ENCODE measurements around the gene QPCT.

QPCT gene

DNA sequence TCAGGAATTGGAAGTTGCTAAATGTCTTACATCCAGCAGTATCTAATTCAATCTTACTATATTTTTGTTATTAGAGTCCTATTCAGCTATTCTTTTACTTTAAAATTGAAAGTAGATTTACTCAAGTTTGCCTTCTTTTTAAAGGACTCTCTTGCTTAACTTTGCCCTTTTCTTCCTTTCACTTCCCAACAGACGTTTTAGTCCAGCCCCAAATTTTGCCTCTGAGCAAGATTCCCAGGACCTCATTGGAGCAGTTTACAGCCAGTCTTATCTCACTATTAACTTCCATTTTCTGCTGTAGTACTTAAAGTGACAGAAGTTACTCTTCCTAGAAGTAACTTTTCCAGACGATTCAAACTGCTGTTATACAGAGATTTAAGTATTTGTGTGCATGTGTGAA lies 18.1 kb upstream of the QPCT start:
- H3K9me3 ChIP-seq (ENCODE audit: severe bottlenecking): peaks cover 4% of the 10 kb centered on the region
- TF ChIP-seq, protein P1, sequence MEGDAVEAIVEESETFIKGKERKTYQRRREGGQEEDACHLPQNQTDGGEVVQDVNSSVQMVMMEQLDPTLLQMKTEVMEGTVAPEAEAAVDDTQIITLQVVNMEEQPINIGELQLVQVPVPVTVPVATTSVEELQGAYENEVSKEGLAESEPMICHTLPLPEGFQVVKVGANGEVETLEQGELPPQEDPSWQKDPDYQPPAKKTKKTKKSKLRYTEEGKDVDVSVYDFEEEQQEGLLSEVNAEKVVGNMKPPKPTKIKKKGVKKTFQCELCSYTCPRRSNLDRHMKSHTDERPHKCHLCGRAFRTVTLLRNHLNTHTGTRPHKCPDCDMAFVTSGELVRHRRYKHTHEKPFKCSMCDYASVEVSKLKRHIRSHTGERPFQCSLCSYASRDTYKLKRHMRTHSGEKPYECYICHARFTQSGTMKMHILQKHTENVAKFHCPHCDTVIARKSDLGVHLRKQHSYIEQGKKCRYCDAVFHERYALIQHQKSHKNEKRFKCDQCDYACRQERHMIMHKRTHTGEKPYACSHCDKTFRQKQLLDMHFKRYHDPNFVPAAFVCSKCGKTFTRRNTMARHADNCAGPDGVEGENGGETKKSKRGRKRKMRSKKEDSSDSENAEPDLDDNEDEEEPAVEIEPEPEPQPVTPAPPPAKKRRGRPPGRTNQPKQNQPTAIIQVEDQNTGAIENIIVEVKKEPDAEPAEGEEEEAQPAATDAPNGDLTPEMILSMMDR (IDR thresholded peaks at IDR 0.05; ENCODE audit: low read depth, low read length): no peak
- no peak overlapping the region for H3K27ac ChIP-seq
- H3K27me3 ChIP-seq (ENCODE audit: insufficient read depth, low read depth, severe bottlenecking): peaks cover 8% of the 10 kb centered on the region
- peaks cover 8% of the 10 kb centered on the region for H3K36me3 ChIP-seq
- DNase-seq: no peak
- H3K4me3 ChIP-seq (ENCODE audit: low read depth, low read length): no peak overlapping the region

DNA sequence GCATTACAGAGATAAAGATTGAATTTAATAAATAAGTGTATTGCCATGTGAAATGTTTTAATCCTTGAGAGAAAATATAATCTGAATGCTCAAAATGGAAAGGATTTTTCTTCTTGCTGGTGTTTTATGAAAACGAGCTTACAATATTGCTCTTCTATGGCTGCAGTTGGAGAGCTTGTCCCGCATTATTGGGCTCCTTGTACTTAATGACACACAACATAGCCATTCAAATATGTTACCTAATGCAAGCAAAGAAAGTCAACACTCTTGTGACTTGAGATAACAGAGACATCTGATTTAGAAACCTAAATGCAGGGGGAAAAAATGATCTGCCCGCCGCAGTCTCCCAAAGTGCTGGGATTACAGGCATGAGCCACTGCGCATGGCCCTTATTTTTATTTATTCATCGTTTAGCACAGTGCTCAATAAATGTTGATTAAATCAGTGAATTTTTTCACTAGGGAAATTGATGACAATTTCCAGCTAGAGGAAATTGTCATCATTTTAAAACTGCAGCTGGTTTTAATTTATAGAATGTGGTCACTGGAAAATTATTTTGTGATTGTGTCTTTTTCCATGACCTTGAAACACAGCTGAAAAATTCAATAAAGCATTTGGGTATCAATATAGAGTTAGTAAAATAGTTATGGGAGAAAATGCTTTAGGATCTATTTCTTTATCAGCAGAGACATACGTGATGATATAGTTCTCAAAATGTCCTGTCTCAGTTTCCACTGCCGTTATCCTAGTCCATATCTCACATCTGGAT lies 17.4 kb upstream of the QPCT start:
- Histone ChIP-seq H3K4me3 (ENCODE audit: low read depth, low read length) (no peak overlapping the region), H3K27me3 (ENCODE audit: insufficient read depth, low read depth, severe bottlenecking) (peaks cover 8% of the 10 kb centered on the region), H3K27ac (no peak overlapping the region), H3K36me3 (peaks cover 8% of the 10 kb centered on the region), H3K9me3 (ENCODE audit: severe bottlenecking) (peaks cover 4% of the 10 kb centered on the region)
- DNase-seq: no peak
- TF ChIP-seq, protein P1 (IDR thresholded peaks at IDR 0.05; ENCODE audit: low read depth, low read length): no peak

DNA sequence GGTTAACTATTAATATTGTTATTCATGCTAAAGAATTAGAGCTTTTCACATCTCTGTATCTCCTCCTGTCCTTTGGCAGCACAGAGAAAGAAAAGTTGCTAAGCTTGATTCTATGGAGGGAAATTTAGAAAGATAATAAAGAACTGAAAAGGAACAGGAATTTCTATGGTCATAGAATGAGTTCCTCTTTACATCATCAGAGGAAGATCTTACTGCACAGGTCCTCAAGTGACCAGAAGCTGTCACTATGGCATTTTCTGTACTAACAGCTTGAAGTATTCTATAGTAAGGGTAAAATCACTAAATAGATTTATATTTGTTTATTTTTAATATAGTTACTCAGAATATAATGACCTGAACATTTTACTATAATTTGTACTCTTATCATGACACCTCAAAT lies 13.7 kb upstream of the QPCT start:
- H3K9me3 ChIP-seq (ENCODE audit: severe bottlenecking): peaks cover 2% of the 10 kb centered on the region
- no peak overlapping the region for H3K4me3 ChIP-seq (ENCODE audit: low read depth, low read length)
- H3K27ac ChIP-seq: no peak overlapping the region
- no peaks in the 10 kb centered on the region for H3K36me3 ChIP-seq
- peaks cover 2% of the 10 kb centered on the region for H3K27me3 ChIP-seq (ENCODE audit: insufficient read depth, low read depth, severe bottlenecking)
- TF ChIP-seq, protein P1 (IDR thresholded peaks at IDR 0.05; ENCODE audit: low read depth, low read length): no peak
- DNase-seq: no peak

DNA sequence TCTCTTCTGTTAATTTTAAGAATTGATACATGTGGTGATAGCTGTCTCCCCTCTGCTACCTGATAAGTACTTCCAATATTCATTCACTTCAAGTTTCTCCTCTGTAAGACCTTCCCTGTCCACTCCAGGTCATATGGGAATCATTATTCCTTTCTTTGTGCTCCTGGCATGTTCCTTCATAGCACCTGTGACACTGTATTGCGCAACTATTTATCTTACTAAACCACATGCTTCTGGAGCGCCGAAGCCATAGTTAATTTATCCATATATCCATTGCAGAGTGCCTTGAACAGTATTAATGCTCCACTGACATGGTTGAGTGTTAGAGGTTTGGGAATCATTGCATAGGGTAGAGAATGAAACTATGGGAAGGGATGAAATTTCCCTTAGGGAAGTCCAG lies 11.9 kb upstream of the QPCT start:
- no peaks in the 10 kb centered on the region for H3K27me3 ChIP-seq (ENCODE audit: insufficient read depth, low read depth, severe bottlenecking)
- H3K4me3 ChIP-seq (ENCODE audit: low read depth, low read length): no peak overlapping the region
- no peaks in the 10 kb centered on the region for H3K9me3 ChIP-seq (ENCODE audit: severe bottlenecking)
- no peaks in the 10 kb centered on the region for H3K36me3 ChIP-seq
- TF ChIP-seq, protein P1 (IDR thresholded peaks at IDR 0.05; ENCODE audit: low read depth, low read length): no peak
- no peak overlapping the region for H3K27ac ChIP-seq
- DNase-seq: no peak

DNA sequence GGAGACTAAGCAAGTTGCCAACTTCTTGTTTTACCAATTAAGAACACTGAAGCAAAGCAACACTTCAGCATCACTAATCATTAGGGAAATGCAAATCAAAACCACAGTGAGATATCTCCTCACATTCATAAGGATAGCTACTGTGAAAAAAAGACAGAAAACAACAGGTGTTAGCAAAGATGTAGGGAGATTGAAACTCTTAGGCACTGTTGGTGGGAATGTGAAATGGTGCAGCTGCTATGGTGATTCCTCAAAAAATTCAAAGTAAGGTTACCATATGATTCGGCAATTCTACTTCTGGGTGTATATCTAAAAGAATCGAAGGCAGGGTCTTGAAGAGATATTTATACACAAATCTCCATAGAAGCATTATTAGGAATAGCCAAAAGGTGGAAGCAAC lies 11.2 kb upstream of the QPCT start:
- no peaks in the 10 kb centered on the region for H3K27me3 ChIP-seq (ENCODE audit: insufficient read depth, low read depth, severe bottlenecking)
- no peaks in the 10 kb centered on the region for H3K36me3 ChIP-seq
- TF ChIP-seq, protein P1 (IDR thresholded peaks at IDR 0.05; ENCODE audit: low read depth, low read length): no peak
- DNase-seq: no peak
- H3K4me3 ChIP-seq (ENCODE audit: low read depth, low read length): no peak overlapping the region
- no peak overlapping the region for H3K27ac ChIP-seq
- H3K9me3 ChIP-seq (ENCODE audit: severe bottlenecking): no peaks in the 10 kb centered on the region

DNA sequence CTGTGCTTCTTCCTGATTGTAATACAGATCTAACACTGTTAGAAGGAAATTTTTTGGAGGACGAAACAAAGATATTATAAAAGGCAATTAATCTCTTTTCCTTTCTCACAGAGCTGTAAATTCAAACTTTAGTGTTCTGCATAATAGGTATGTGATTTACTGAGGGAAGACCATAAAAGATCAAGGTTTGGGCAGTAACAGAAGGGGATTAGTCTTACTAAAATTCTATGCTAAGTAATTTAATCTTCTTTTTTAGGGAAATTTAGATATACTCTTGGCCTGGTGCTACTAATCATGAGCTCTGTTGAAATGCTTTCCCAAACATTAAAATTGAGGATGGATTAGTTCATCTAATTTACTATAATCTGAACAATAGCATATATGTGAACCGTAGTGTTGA lies 8.8 kb upstream of the QPCT start:
- DNase-seq: no peak
- Histone ChIP-seq H3K36me3 (no peaks in the 10 kb centered on the region), H3K27ac (no peak overlapping the region), H3K27me3 (ENCODE audit: insufficient read depth, low read depth, severe bottlenecking) (no peaks in the 10 kb centered on the region), H3K9me3 (ENCODE audit: severe bottlenecking) (no peaks in the 10 kb centered on the region), H3K4me3 (ENCODE audit: low read depth, low read length) (no peak overlapping the region)
- TF ChIP-seq, protein P1 (IDR thresholded peaks at IDR 0.05; ENCODE audit: low read depth, low read length): no peak

Data from WERI-Rb-1 (cell line).